Smooth muscle cell (in vitro differentiated cells): Measurements from ENCODE around the gene JSRP1. TPM values are rescaled to one million over a fixed set of nuclear protein-coding genes. Genes with fewer than 3 reads are reported as not detected.

Source experiments
- DNase-seq: peaks from one replicate; lab custom pipeline; 2025; ENCODE audit not compliant: unreplicated experiment; lab: John Stamatoyannopoulos, UW
- H2AFZ ChIP-seq: fragments of 200-600 bp; sonication (generic); 2 replicates; pipeline ENCODE4 v1.6.0; 2016; ENCODE audit warnings: antibody characterized with exemption, low read depth, mild to moderate bottlenecking
- H3F3A ChIP-seq: fragments of 200-600 bp; sonication (generic); 2 replicates; pipeline ENCODE4 v1.6.0; 2017; ENCODE audit warnings: antibody characterized with exemption, low read depth
- H3K27ac ChIP-seq: fragments of 200-600 bp; sonication (generic); 2 replicates; pipeline ENCODE4 v1.5.1; 2016; ENCODE audit warnings: low read depth, mild to moderate bottlenecking
- H3K27me3 ChIP-seq: fragments of 200-600 bp; sonication (generic); 2 replicates; pipeline ENCODE4 v1.6.1; 2016; ENCODE audit warnings: low read depth, mild to moderate bottlenecking
- H3K36me3 ChIP-seq: fragments of 200-600 bp; sonication (generic); 2 replicates; pipeline ENCODE4 v1.5.1; 2016; ENCODE audit warnings: low read depth
- H3K4me1 ChIP-seq: fragments of 200-600 bp; sonication (generic); 2 replicates; pipeline ENCODE4 v1.5.1; 2016; ENCODE audit warnings: low read depth
- H3K4me2 ChIP-seq: fragments of 200-600 bp; sonication (generic); 2 replicates; pipeline ENCODE4 v1.6.0; 2016; ENCODE audit warnings: mild to moderate bottlenecking
- H3K4me3 ChIP-seq: fragments of 200-600 bp; sonication (generic); 2 replicates; pipeline ENCODE4 v1.5.1; 2016; ENCODE audit warnings: mild to moderate bottlenecking
- H3K79me2 ChIP-seq: fragments of 200-600 bp; sonication (generic); 2 replicates; pipeline ENCODE4 v1.6.0; 2016; ENCODE audit warnings: low read depth, mild to moderate bottlenecking
- H3K9ac ChIP-seq: fragments of 200-600 bp; sonication (generic); 2 replicates; pipeline ENCODE4 v1.6.0; 2016; ENCODE audit warnings: low read depth
- H3K9me3 ChIP-seq: fragments of 200-600 bp; sonication (generic); replicated peaks from 2 replicates; pipeline ENCODE4 v1.5.1; 2016; ENCODE audit warnings: low read depth
- H4K20me1 ChIP-seq: fragments of 200-600 bp; sonication (generic); 2 replicates; pipeline ENCODE4 v1.6.0; 2016; ENCODE audit warnings: low read depth
- WGBS: methylation state at CpG from one replicate; pipeline ENCODE4 v1.1.7; 2016; ENCODE audit warnings: low lambda C conversion rate; 5-methylcytosine and 5-hydroxymethylcytosine counted together
- polyA plus RNA-seq: library from polyadenylated mRNA; unstranded; fragments of >200 nt; fragmentation: Nextera tagmentation; extraction: Ambion mirVana; gene quantifications from 2 replicates; pipeline ENCODE4 v1.2.1, GENCODE V29; 2016
- total RNA-seq: library from RNA; depleted of rRNA; stranded (reverse); fragments of >200 nt; gene quantifications from 2 replicates; pipeline ENCODE4 v1.2.3, GENCODE V29; 2014
- TF ChIP-seq, protein P1 (sequence below): fragments of 200-600 bp; sonication (generic); IDR thresholded peaks from 2 replicates; pipeline ENCODE4 v1.5.1; 2017; ENCODE audit warnings: borderline replicate concordance, mild to moderate bottlenecking, antibody characterized with exemption; ENCODE audit not compliant: insufficient read depth, poor library complexity, severe bottlenecking

Gene JSRP1
- total and polyA plus RNA-seq, 2 experiments from 2014 or later: not detected

DNA sequence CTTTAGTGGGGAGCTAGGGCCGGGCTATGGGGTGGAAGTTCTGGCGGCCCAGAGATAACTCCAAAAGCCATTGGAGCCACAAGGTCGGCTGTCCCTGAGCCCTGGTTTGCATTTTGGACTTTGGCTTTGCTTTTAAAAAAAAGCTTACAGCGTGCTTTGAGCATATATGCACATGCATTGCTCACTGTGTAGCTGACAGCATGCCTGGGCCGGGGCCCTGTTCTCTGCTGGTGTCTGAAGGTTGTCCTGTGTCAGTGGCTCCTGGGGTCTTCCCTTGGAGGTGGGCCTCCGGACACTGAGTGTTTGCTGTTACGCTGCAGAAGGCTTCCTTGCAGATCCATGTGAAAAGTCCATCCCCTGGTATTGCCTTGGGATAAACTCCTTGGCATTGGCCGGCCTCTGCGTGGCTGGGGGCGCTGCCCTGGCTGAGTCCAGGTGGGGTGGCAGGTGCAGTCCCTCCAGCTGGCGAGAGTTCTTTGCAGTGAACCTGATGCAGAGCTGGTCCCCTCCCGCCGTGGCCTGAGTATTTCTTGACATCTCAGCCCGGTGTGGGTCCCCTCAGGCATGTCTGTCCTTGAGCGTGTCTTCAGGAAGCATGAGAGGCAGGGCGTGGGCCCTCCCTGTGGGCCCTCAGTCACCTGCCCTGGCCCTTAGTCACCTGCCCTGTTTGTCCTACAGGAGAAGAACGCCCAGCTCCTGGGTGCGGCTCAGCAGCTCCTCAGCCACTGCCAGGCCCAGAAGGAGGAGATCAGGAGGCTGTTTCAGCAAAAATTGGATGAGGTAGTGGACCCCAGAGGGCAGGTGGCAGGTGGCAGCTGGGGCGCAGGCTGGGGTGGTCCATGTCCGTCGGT is 43.1 kb downstream of the JSRP1 start:
- no peak for DNase-seq

DNA sequence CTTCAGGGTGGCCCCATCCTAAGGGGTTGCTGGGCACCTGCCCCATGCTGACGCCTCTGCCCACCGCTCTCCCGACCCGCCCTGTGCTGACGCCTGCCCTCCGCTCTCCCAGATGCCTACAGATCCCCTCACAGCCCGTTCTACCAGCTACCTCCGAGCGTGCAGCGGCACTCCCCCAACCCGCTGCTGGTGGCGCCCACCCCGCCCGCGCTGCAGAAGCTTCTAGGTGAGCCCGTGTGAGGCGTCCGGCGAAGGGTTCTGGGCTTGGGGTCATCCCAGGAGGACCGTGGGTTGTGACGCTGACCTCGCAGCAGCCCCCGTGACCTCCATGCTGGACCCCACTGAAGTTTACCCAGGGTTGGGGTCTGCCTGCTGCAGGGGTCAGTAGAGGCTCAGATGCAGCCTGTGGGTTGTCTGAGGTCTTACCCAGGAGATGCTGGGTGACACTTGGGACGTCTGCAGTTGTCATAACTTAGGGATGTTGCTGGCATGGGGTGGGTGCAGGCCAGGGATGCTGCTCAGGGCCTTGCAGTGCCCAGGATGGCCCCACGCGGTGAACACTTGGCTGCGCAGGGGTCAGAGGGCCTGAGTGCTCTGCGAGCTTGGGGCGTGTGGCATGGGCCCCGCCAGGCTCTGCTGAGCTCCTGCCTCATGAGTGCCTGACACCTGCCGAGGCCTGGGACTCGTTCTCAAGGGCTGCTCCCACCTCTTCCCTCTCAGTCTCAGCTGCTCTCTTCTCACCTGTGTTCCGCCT is 45.1 kb downstream of the JSRP1 start:
- Histone ChIP-seq H3K27ac (no peak overlapping the region), H3K4me3 (no peak overlapping the region)
- TF ChIP-seq, protein P1, sequence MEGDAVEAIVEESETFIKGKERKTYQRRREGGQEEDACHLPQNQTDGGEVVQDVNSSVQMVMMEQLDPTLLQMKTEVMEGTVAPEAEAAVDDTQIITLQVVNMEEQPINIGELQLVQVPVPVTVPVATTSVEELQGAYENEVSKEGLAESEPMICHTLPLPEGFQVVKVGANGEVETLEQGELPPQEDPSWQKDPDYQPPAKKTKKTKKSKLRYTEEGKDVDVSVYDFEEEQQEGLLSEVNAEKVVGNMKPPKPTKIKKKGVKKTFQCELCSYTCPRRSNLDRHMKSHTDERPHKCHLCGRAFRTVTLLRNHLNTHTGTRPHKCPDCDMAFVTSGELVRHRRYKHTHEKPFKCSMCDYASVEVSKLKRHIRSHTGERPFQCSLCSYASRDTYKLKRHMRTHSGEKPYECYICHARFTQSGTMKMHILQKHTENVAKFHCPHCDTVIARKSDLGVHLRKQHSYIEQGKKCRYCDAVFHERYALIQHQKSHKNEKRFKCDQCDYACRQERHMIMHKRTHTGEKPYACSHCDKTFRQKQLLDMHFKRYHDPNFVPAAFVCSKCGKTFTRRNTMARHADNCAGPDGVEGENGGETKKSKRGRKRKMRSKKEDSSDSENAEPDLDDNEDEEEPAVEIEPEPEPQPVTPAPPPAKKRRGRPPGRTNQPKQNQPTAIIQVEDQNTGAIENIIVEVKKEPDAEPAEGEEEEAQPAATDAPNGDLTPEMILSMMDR: no peak

More for the DNA sequence above, 43.1 kb downstream of the JSRP1 start:
- Histone ChIP-seq H3K4me1 (peaks cover 3% of the 10 kb centered on the region), H3K27me3 (no peaks in the 10 kb centered on the region), H3K79me2 (no peaks in the 10 kb centered on the region), H4K20me1 (peaks cover 3% of the 10 kb centered on the region), H3K4me2 (no peak overlapping the region), H2AFZ (no peak overlapping the region), H3K36me3 (peaks cover 5% of the 10 kb centered on the region), H3K27ac (no peak overlapping the region), H3K4me3 (no peak overlapping the region), H3F3A (no peaks in the 10 kb centered on the region), H3K9ac (no peak overlapping the region), H3K9me3 (no peaks in the 10 kb centered on the region)
- TF ChIP-seq, protein P1: no peak
- WGBS: 95% methylated on average over 21 of the region's 21 CpGs

DNA sequence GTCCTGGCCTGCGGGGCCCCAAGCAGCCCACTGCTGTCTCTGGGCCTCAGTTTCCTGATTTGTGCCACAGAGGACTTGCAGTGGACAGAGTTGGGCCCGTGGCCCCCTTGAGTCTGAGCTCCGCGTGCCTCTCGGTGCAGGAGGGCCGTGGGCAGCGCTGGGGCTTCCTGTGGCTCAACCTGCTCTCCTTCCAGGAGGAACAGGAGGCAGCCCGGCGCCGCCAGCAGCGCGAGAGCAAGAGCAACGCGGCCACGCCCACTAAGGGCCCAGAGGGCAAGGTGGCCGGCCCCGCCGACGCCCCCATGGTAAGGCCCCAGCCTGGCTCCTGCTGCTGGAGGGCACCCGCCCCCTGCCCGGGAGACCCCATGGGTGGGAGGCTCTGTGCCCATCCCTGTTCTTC is 46.0 kb downstream of the JSRP1 start:
- no peak overlapping the region for H3K4me2 ChIP-seq
- no peak overlapping the region for H3K4me3 ChIP-seq
- H3K27me3 ChIP-seq: no peaks in the 10 kb centered on the region
- H3K27ac ChIP-seq: no peak overlapping the region
- H3F3A ChIP-seq: no peaks in the 10 kb centered on the region
- WGBS: 96% methylated on average over 21 of the region's 21 CpGs
- H3K9ac ChIP-seq: no peak overlapping the region
- TF ChIP-seq, protein P1: no peak
- no peak for DNase-seq
- H3K79me2 ChIP-seq: no peaks in the 10 kb centered on the region
- no peaks in the 10 kb centered on the region for H3K9me3 ChIP-seq
- H4K20me1 ChIP-seq: peaks cover 12% of the 10 kb centered on the region
- peaks cover 6% of the 10 kb centered on the region for H3K4me1 ChIP-seq
- no peak overlapping the region for H2AFZ ChIP-seq
- peaks cover 5% of the 10 kb centered on the region for H3K36me3 ChIP-seq

More for the DNA sequence above, 45.1 kb downstream of the JSRP1 start:
- Histone ChIP-seq H4K20me1 (peaks cover 11% of the 10 kb centered on the region), H3K4me1 (peaks cover 6% of the 10 kb centered on the region), H3K36me3 (peaks cover 5% of the 10 kb centered on the region), H2AFZ (no peak overlapping the region), H3K79me2 (no peaks in the 10 kb centered on the region), H3F3A (no peaks in the 10 kb centered on the region), H3K27me3 (no peaks in the 10 kb centered on the region), H3K4me2 (no peak overlapping the region), H3K9me3 (no peaks in the 10 kb centered on the region), H3K9ac (no peak overlapping the region)
- no peak for DNase-seq
- WGBS: 97% methylated on average over 32 of the region's 33 CpGs
